CD4-positive, alpha-beta T cell treated with Interleukin-17A for 4 hours (primary cell): ENCODE data around the gene SERPINH1.

Experiments
- DNase-seq: peaks from one replicate; pipeline ENCODE4 v3.0.0-alpha.2; 2020; ENCODE audit warnings: mixed read lengths

Gene SERPINH1

DNA sequence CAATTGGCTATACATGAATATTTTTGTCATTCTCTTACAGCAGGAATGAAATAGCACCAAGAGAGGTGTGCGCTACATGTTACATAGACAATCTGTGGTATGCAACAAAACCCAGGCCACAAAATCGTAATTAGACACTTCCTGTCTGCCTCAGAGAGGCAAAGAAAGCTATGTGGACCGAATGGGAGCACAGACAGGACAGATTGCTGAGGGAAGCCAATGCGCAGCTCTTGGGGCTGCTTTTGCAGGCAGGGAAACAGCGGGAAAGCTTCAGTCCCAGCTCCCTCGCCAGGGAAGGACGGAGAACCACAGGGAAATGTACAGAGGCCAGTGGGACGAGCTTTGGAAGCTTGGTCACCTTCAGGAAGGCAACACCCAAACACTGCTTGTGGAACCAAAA lies 40.9 kb downstream of the SERPINH1 start:
- DNase-seq: no peak

DNA sequence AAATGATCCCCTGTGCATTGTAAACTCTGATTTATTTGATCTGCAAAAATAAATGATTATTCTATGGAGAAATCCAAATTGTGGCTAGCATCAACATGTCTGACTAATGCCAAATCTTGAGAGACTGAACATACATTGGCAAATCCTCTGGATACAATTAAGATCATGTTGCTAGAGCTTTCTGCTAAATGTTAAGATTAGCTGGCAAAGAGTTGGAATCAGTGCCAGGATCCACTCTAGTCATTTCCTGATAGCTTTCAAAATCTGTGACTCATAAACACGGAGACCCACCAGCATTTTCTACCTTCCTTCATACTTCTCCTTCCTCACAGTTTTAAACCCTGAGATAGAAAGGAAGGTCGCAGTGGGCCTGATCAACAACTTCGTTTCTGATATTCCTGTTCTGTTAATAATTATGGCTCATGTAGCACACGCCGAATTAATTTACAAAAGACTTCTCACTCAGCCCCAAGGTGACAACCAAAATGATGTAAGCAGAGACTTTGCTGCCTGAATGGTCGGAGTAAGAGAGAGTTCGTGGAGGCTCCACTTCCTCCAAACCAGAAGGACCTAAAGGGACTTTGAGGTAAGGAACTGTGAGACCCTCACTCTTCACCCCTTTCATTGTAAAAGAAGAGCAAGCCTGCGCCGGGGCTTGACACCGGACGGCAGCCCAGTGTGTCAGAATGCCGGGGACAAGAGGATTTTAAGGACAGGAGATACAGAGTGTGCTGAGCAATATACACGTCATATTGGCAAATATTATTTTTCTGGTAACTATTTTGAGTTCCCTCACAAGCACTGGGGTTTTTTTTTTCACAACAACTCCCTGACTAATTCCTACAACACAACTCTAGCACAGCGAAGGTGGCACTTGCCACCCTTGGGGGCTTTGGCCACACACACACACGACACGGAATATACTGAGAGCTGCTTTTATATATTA lies 42.0 kb downstream of the SERPINH1 start:
- no peak for DNase-seq

DNA sequence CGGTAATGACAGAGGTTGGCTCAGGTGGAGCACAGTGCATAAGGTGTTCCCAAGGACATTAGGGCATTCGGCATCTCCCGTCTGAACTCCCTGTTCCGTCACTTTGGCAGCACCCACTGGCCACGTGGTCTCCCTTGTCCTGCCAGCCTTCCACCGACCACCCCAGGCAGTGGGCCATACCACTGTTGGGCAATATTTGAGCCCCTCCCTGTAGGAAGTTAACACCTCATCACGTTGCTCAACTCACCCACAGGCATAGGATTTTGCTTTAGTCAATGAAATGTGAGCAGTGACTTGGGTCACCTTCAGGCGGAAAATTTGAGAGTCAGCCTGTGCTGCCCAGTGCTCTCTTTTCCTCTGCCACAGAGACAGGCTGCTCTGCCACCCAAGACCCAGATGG lies 44.0 kb downstream of the SERPINH1 start:
- no peak for DNase-seq

DNA sequence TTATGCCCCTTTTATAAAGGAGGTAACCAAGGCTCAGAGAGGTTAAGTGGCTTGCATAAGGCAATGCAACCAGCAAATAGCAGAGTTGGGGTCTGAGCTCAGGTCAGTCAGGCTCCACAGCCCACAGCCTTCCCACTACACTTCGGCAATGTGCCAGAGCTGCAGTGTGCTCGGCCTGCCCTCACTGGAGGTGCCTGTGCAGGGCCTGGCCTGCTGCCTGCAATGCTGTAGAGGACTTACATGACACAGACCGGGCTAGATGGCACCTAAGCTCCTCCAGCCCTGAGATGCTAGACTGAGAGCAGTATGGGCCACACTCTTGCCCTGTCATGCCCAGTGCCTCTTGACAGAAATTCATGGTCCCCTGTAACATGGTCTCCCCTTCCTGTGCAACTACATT lies 49.8 kb downstream of the SERPINH1 start:
- no peak for DNase-seq

DNA sequence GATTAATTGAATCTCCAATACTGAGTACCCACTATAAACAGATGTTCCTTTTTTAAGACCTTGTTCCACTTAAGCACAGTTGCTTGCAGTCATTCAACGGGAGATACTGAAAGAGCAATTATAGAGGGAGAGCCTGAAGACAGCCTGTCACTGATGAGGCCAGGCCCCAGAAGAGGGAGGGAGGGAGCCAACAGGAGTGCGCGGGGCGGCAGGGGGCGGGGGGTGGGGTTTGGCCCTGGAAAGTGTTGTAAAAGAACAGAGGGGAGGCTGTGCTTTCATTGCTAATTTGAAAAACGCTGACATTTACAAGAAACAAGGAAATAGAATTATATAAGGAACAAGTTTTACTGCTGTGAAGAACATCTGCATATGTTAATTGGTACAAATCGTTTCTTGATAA lies 53.7 kb downstream of the SERPINH1 start:
- DNase-seq: no peak

DNA sequence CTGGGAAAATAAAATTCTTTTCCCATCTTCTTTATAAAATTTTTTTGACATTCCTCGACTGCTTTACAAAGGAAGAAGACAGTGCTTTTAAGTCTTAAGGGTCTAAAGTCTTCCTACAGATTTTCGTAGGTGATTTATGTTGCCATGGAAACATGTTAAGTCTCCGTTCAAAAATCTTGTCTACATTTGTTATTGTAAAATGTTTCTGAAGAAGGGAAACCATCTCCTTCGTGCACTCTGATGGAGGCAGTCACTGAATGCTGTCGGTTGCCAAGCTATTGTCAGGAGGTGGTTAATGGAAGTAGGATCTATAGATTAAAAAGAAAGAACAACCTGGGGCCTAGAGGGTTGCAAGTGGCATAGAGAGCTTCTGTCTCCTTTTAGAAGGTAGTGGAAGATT lies 54.2 kb downstream of the SERPINH1 start:
- DNase-seq: no peak
